Activated T-helper 1 cell treated with Interleukin-2 at 50 U/mL for 16 hours (primary cell): ENCODE measurements around the gene PDE1C.

Experiments
- DNase-seq: peaks from one replicate; pipeline ENCODE4 v3.0.0-alpha.2; 2020; ENCODE audit warnings: low read depth

The PDE1C gene

GRCh38 chr7:31772211-31772610 is 298.0 kb downstream of the PDE1C start:
- DNase-seq, result no peak

GRCh38 chr7:31767686-31768358 is 302.4 kb downstream of the PDE1C start:
- DNase-seq, result no peak

GRCh38 chr7:31764462-31764861 is 305.7 kb downstream of the PDE1C start:
- no peak for DNase-seq

- DNase-seq, result no peak
Measured at GRCh38 chr7:31763548-31763947, 306.7 kb downstream of the PDE1C start.

GRCh38 chr7:31761646-31762045 is 308.6 kb downstream of the PDE1C start:
- no peak for DNase-seq

- DNase-seq, result no peak
Measured at GRCh38 chr7:31758755-31759154, 311.5 kb downstream of the PDE1C start.

GRCh38 chr7:31751726-31752125 is 318.5 kb downstream of the PDE1C start:
- DNase-seq, result no peak

- no peak for DNase-seq
Measured at GRCh38 chr7:31748084-31748483, 322.1 kb downstream of the PDE1C start.

GRCh38 chr7:31747553-31747952 is 322.7 kb downstream of the PDE1C start:
- no peak for DNase-seq

- no peak for DNase-seq
Measured at GRCh38 chr7:31744294-31744874, 325.8 kb downstream of the PDE1C start.

GRCh38 chr7:31741852-31742251 is 328.4 kb downstream of the PDE1C start:
- no peak for DNase-seq

- DNase-seq, result no peak
Measured at GRCh38 chr7:31735991-31736982, 333.9 kb downstream of the PDE1C start.

- DNase-seq, result no peak
Measured at GRCh38 chr7:31734456-31734855, 335.8 kb downstream of the PDE1C start.

GRCh38 chr7:31729195-31729804 is 340.9 kb downstream of the PDE1C start:
- DNase-seq, result no peak

- DNase-seq, result no peak
Measured at GRCh38 chr7:31724696-31725095, 345.5 kb downstream of the PDE1C start.

- DNase-seq, result no peak
Measured at GRCh38 chr7:31720366-31720765, 349.8 kb downstream of the PDE1C start.

GRCh38 chr7:31716355-31716754 is 353.9 kb downstream of the PDE1C start:
- no peak for DNase-seq

GRCh38 chr7:31710171-31710570 is 360.0 kb downstream of the PDE1C start:
- DNase-seq, result no peak

- no peak for DNase-seq
Measured at GRCh38 chr7:31707089-31707488, 363.1 kb downstream of the PDE1C start.

- no peak for DNase-seq
Measured at GRCh38 chr7:31705377-31705776, 364.8 kb downstream of the PDE1C start.

- no peak for DNase-seq
Measured at GRCh38 chr7:31702354-31702753, 367.9 kb downstream of the PDE1C start.
